HG02798 (cell line): ENCODE data around the gene AMOTL1.
"Not testable (repeated sequence)": the region's sequence is repeated elsewhere in the genome, so short reads cannot be mapped to it uniquely, and the experiment has no call there.

Experiments used
- ATAC-seq: cut with Tn5 transposase; IDR thresholded peaks from one replicate; pipeline ENCODE4 v1.9.1; 2021; ENCODE audit warnings: mild to moderate bottlenecking; ENCODE audit not compliant: unreplicated experiment, poor library complexity

Gene AMOTL1

GRCh38 chr11:94909371-94909820, 141.2 kb downstream of the AMOTL1 start:
- no peak for ATAC-seq

GRCh38 chr11:94910270-94910669, 142.1 kb downstream of the AMOTL1 start:
- ATAC-seq = no peak

GRCh38 chr11:94910779-94911178, 142.6 kb downstream of the AMOTL1 start:
- no peak for ATAC-seq

GRCh38 chr11:94912806-94913205, 144.7 kb downstream of the AMOTL1 start:
- ATAC-seq = no peak

- ATAC-seq = not testable (repeated sequence)
Observed at GRCh38 chr11:94913718-94914394, 145.7 kb downstream of the AMOTL1 start.

- ATAC-seq = no peak
Observed at GRCh38 chr11:94920311-94920710, 152.2 kb downstream of the AMOTL1 start.

DNA sequence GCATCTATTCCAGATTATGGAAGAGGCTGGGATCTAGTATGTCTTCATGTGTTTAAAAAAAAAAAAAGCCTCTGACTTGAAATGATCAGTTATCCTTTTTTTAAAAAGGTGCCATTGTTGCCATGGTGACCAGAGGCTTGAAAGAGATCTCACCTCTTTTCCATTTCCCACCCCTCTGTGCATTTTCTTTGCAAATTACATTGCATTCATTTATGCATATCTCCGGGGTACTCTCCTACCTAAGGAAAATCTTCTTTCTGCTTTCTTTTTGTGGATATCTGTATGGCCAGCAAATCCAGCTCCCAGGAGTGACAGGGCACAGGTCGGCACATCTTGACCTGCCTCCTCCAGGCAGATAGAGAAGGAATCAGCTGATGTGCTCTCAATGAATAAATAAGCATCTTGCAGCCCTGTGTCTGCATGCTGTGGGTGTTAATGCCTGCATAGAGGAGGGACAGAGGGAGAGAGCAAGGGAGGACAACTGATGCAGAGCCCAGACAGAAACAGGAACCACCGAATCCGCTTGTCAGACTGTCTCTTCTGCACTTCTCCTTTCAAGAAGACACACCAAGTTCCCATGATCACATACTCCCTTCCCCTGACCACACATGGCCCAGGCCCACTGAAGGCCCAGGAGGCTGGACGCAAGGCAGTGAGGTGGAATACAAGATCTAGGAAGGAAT, 154.3 kb downstream of the AMOTL1 start:
- no peak for ATAC-seq

GRCh38 chr11:94923004-94923334, 154.8 kb downstream of the AMOTL1 start:
- no peak for ATAC-seq

- no peak for ATAC-seq
Observed at GRCh38 chr11:94924171-94924572, 156.0 kb downstream of the AMOTL1 start.

DNA sequence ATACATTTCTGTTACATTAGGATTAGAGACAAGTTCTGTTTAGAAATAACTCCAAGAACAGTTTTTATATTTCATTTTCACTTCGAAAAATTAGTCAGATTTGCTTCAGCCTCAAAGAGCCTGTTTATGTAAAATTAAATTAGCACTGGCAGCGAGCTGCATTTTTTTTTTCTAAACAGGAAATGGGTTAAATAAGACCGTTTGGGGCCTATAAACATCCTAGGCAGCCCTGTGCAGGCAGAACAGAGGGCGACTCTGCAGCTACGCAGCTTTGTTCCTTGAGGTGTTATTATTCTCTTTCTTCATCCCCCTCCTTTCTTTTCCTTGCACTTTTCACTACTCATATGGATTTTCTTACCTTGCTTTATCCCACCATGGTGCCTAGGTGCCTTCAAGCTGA, 156.5 kb downstream of the AMOTL1 start:
- no peak for ATAC-seq

GRCh38 chr11:94925422-94926270, 157.5 kb downstream of the AMOTL1 start:
- ATAC-seq = no peak

GRCh38 chr11:94926271-94926625, 158.1 kb downstream of the AMOTL1 start:
- no peak for ATAC-seq
